Fibroblast of lung (primary cell): ENCODE results near the gene DHRS12.

Experiments used
- EZH2 ChIP-seq: IDR thresholded peaks from 2 replicates; pipeline ENCODE4 v1.5.1; 2012; ENCODE audit warnings: low read length, control low read depth, mild to moderate bottlenecking; ENCODE audit errors: missing control alignments
- TF ChIP-seq, protein P1 (sequence below), 2 donors: IDR thresholded peaks in 1 of 2; conservative IDR thresholded peaks in 1 of 2; 1 replicate in 1 of 2; 2 replicates in 1 of 2; pipeline ENCODE4 v1.5.1; 2011 to 2012; ENCODE audit warnings: low read length in 2 of 2, control low read depth in 1 of 2, inconsistent platforms in 1 of 2, low read depth in 1 of 2, mild to moderate bottlenecking in 1 of 2

DNA sequence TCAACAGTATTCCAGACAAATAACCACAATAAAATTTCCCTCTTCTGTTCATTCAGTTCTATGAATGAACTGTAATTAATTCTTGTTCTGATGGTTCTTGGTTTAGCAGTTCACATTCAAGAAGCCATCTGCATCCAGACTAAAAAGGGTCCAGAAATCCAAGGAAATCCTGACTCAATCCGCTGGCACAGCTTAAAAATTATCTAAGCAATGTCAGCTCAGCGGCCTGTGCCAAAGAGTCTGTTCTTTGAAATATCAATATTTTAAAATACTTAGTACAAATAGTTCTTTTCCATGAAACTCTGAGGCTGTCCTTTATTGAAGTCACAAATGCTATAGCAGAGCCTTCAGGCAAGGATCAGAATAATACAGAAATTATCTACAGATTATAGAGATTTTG is 57.2 kb downstream of the DHRS12 start:
- TF ChIP-seq, protein P1, sequence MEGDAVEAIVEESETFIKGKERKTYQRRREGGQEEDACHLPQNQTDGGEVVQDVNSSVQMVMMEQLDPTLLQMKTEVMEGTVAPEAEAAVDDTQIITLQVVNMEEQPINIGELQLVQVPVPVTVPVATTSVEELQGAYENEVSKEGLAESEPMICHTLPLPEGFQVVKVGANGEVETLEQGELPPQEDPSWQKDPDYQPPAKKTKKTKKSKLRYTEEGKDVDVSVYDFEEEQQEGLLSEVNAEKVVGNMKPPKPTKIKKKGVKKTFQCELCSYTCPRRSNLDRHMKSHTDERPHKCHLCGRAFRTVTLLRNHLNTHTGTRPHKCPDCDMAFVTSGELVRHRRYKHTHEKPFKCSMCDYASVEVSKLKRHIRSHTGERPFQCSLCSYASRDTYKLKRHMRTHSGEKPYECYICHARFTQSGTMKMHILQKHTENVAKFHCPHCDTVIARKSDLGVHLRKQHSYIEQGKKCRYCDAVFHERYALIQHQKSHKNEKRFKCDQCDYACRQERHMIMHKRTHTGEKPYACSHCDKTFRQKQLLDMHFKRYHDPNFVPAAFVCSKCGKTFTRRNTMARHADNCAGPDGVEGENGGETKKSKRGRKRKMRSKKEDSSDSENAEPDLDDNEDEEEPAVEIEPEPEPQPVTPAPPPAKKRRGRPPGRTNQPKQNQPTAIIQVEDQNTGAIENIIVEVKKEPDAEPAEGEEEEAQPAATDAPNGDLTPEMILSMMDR (conservative IDR thresholded peaks at IDR 0.05 in 1 of 2, IDR thresholded peaks at IDR 0.05 in 1 of 2; ENCODE audit: low read depth in 1 of 2, low read length in 2 of 2): no peak
- TF ChIP-seq EZH2: no peak
